GM19328 (cell line): ENCODE results near the gene WDR45B.

Experiments used
- ATAC-seq: cut with Tn5 transposase; IDR thresholded peaks from one replicate; pipeline ENCODE4 v1.9.1; 2021; ENCODE audit warnings: mild to moderate bottlenecking, moderate library complexity; ENCODE audit not compliant: unreplicated experiment

WDR45B gene

DNA sequence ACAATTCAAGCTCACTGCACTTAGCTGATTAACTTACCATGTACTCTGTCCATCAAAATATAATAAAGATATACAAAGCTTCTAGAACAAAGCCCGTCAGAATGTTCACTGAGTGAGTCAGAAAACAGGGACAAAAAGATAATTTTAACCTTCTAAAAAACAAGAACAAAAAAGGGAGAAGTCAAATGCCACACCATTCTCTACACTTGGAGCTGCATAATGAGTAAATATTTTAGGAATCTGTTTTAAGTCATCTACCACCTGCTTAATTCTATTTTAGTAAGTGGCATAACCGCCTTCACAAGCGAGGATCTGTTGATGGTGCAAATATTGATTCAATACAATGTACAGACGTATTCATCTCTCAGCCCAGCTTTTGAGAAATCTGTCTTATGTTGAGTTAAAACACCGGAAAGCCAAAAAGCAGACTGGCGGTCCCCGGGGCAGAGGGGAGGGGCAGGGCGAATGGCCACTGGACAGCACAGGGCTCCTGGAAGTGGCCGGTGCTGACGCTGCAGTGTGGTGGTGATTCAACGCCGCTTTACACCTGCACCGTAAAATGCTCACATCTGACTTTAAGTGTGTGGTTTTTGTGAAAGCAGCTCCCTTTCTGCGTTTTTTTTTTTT, 30.1 kb upstream of the WDR45B start:
- ATAC-seq = no peak

- no peak for ATAC-seq
These were observed 29.2 kb upstream of the WDR45B start for GRCh38 chr17:82677353-82677925.

DNA sequence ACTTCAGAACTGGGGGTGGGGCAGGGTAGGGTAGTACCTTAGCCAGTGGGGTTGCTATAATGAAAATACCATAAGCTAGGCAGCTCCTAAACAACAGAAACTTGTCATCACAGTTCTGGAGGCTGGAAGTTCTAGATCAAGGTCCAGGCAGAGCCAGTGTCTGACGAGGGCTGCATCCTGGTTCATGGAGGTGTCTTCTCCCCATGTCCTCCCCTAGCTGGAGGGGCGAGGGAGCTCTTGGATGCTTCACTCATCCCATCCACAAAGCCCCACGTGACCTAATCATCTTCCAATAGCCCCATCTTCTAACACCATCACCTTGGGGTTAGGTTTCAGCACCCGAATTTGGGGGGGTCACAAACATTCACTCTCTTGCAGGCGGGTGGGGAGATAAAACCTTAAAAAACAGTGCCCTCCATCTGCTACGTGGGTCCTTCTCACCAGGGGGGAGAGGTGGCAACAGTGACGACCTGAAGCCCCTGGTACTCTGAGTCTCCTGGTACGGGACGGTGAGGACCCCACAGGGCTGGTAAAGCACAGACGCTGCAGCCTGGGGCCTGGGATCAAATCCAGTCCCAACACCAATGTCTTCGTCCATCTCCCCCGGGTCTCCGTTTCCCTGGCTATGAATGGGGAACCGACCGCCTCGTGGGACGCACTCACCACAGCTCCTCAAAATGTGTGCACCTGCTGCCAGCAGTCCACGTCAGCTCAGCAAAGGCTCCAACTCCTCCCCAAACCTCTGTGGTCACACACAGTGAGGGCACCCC, 27.4 kb upstream of the WDR45B start:
- no peak for ATAC-seq

DNA sequence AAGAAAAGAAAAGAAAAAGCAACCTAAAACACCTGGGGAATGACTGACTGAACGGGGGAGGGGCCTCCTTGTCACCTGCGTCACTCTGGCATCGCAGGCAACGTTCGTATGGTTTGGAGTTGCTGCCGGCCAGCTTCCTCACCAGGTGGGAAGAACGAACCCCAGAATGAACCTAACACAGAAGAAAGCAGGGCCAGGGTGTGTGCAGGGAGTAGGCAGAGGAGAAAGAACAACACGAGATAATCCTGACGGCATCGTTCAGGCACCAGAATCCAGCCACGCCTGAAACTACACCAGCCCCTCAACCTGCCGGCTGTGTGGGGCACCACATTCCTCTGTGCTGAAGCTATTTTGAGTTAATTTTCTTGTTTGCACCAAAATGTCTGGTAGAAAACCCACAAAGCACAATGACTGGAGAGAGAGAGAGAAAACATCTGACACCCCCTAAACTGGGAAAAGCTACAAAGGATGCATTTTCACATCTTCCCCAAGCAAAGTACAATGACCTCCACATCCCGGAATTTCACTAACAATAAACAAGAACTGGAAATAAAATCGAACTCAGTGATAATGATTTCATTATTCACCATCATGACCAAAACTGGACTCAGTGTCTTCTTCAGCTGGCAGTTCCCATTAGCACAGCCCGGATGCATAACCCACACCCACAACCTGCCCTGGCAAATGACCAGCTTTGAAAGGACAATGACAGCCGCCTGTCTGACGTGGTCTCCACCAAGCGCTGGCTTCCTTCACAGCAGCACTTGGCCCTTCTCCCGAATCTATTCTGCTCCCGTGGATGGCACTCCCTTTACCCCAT, 26.6 kb upstream of the WDR45B start:
- no peak for ATAC-seq

- no peak for ATAC-seq
These were observed 22.6 kb upstream of the WDR45B start for GRCh38 chr17:82670661-82671450.

DNA sequence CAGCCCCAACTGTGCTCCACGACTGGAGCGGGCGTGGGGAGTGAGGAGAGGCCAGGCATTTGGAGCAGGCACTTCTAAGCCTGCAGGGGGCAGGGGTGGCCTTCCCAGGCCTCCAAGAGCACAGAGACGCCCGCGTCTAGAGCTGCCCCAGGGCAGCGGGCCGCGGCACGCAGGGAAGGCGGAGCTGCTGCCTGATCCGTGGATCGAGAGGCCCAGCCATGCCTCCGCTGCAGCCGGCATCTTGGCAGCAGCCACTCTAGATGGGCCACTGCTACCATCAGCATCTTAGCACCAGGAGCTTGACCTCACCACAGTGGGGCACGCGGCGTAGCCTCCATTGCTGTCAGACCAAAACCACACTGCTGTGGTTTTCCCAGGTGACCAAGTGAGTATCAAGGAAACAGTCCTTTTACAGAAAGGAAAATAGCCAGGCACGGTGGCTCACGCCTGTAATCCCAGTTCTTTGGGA, 20.4 kb upstream of the WDR45B start:
- ATAC-seq = no peak

DNA sequence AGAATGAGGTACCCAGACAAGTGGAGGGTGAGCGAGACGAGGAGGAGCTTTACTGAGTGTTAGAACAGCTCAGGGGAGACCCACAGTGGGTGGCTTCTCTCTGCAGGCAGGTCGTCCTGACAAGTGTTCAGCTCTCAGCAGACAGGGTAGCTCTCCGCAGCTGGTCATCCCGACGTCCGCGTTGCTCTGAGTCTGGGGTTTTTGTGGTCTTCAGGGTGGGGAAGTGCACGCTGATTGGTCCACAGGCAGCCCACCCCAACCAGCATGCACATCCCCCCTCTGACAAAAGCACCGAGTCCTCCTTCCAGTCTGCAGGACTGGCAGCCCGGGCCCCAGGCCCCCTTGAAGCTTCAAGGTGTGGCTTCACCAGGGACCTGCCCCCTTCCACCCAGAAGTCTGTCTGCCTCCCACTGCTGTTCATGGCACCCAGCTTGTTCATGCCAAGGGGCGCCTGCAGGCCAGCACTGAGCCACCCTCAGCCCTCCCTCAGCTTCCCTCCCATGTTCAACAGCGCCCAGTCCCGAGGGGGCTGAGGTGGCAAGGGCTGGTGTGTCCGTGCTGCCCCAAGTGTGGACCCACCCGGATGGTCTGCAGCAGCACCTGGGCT, 19.9 kb upstream of the WDR45B start:
- ATAC-seq = no peak

DNA sequence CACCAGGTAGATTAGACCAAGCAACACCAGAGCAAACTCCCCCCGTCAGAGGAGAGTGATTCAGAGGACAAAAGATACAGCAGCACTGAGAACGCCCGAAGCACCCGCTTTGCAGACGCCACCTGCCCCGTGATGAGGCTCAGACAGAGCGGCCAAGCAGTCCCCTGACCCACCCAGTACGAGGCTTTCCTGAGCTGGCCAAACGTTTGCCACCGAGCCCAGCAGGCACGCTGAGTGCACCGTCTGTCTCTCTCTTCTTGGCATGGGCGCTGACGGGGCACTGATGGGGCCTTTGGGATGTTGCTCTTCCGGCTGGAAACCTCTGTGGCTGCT, 19.4 kb upstream of the WDR45B start:
- ATAC-seq = no peak

- ATAC-seq = no peak
These were observed 18.9 kb upstream of the WDR45B start for GRCh38 chr17:82666931-82667667.

GRCh38 chr17:82665891-82666290, 17.6 kb upstream of the WDR45B start:
- ATAC-seq = no peak

GRCh38 chr17:82665217-82665616, 17.0 kb upstream of the WDR45B start:
- no peak for ATAC-seq

GRCh38 chr17:82664701-82665182, 16.5 kb upstream of the WDR45B start:
- no peak for ATAC-seq

GRCh38 chr17:82664276-82664575, 16.0 kb upstream of the WDR45B start:
- ATAC-seq = no peak

GRCh38 chr17:82663381-82664275, 15.4 kb upstream of the WDR45B start:
- no peak for ATAC-seq

- no peak for ATAC-seq
These were observed 14.5 kb upstream of the WDR45B start for GRCh38 chr17:82662711-82663261.

DNA sequence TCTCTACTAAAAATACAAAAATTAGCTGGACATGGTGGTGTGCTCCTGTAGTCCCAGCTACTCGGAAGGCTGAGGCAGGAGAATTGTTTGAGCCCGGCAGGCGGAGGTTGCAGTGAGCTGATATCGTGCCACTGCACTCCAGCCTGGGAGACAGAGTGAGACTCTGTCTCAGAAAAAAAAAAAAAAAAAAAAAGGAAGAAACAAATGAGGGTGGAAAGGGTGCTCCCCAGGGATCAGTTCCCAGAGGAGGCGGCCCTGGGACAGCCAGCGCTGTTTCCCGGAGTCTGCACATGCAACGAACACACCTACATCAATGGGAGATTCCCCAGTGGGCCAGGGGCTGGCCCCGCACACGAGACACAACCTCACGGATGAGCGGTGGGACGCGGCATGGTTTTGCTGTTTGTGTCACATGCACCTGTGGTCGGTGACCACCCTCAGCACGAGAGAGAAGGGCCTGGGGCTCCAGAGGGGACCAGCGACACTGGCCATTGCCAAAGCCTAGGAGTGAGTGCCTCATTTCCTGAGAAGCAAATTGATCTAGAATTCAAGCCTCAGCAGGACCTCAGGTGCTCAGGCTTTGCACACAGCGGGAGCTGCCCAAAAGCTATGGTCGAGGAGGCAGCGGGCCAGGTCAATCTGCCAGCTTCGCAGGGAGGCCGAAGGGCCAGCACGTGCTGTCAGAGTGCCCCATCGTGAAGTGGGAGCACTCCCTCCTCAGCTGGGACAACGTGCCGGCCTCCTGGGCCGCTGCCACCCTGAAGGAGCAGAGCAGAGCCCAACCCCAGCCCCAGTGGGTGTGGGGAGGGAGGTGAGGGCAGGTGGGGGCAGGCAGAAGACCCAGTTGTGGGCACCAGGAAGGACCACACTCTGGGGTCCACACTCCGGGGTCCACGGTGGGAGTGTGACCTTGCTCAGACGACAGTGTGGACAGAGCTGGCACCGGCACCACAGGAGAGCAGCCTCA, 13.8 kb upstream of the WDR45B start:
- no peak for ATAC-seq

GRCh38 chr17:82659886-82660285, 11.6 kb upstream of the WDR45B start:
- no peak for ATAC-seq
